Ovary (tissue), 10 donors: ENCODE results near the gene RNF152. TPM values are rescaled to one million over a fixed set of nuclear protein-coding genes. Genes with fewer than 3 reads are reported as not detected.

Experiments used
- DNase-seq, 5 donors: peaks; one replicate each; pipeline ENCODE4 v3.0.0-alpha.2; 2019 to 2020
- H3K27ac ChIP-seq, 2 donors: fragments of 200-600 bp; one replicate each; pipeline versions ENCODE4 v1.5.1 to v1.8.0; 2019 to 2022
- H3K27me3 ChIP-seq: fragments of 200-600 bp; one replicate; pipeline ENCODE4 v1.8.0; 2022
- H3K36me3 ChIP-seq: fragments of 200-600 bp; sonication (generic); one replicate; pipeline ENCODE4 v1.5.1; 2019
- H3K4me1 ChIP-seq: one replicate; pipeline ENCODE4 v1.8.1; 2013; ENCODE audit warnings: mild to moderate bottlenecking, moderate library complexity; ENCODE audit not compliant: insufficient read depth
- H3K4me3 ChIP-seq: fragments of 200-600 bp; sonication (generic); one replicate; pipeline ENCODE4 v1.5.1; 2017
- H3K9me3 ChIP-seq, 2 donors: fragments of 200-600 bp in 1 of 2; sonication (generic) in 1 of 2; one replicate each; pipeline versions ENCODE4 v1.5.1 to v1.8.1; 2013 to 2019; ENCODE audit warnings: mild to moderate bottlenecking in 1 of 2, moderate library complexity in 1 of 2
- CTCF ChIP-seq, 3 donors: fragments of 450-650 bp in 2 of 3; fragments of 200-600 bp in 1 of 3; IDR thresholded peaks; one replicate each; pipeline versions ENCODE4 v1.5.1 to v1.8.0; 2016 to 2022; ENCODE audit warnings: antibody characterized with exemption in 3 of 3, mild to moderate bottlenecking in 1 of 3
- EP300 ChIP-seq: sonication (generic); formaldehyde crosslinking; IDR thresholded peaks from one replicate; pipeline ENCODE4 v1.6.1; 2017; ENCODE audit warnings: antibody characterized with exemption
- POLR2A ChIP-seq: fragments of 450-650 bp; IDR thresholded peaks from one replicate; pipeline ENCODE4 v1.6.1; 2017; ENCODE audit warnings: antibody characterized with exemption, mild to moderate bottlenecking, moderate library complexity
- WGBS, 3 donors: extraction: QIAGEN DNeasy Blood & Tissue Kit in 1 of 3; methylation state at CpG; one replicate each; pipeline versions ENCODE4 v1.1.5 to v1.1.7; 2013 to 2017; 5-methylcytosine and 5-hydroxymethylcytosine counted together
- intact Hi-C, 4 donors: fragments of 100-400 bp; cut with DNase I; formaldehyde crosslinking; loops; one replicate each; pipeline versions ENCODE4 v1.11.0 to v1.15.1; 2022 to 2023
- long read RNA-seq, 3 donors: library from polyadenylated mRNA in 2 of 3; unstranded in 2 of 3; transcript quantifications; one replicate each; pipeline ENCODE4 v2.0.0 and lab custom pipeline, GENCODE V29; 2021 to 2026
- polyA plus RNA-seq, 2 donors: library from polyadenylated mRNA; stranded (reverse); fragments of 200-250 nt in 1 of 2; fragments of 350-450 nt in 1 of 2; fragmentation: Illumina TruSeq in 1 of 2; extraction: RNeasy Lipid Tissue Mini Kit (QIAGEN cat#74804) in 1 of 2; gene quantifications; one replicate each; pipeline ENCODE4 v1.2.3, GENCODE V29; 2013 to 2014
- total RNA-seq, 7 donors: library from RNA; depleted of rRNA in 2 of 7; stranded (reverse); fragments of >200 nt in 2 of 7; fragmentation: NEBNext Ultra II Directional in 3 of 7; extraction: Animal tissue kit (Norgen Biotek cat#: 25700) in 3 of 7; gene quantifications; one replicate each; pipeline versions ENCODE4 v1.1.0 to v1.2.4, GENCODE V29; 2016 to 2023
- donor health status: DM: no; HTN: no; CAD: no; lungs with moderate emphysema.
- donor health status: DM: no; HTN: no; CAD: no.
- donor health status: Bipolar disorder and iron deficiency.
- donor health status: DM: yes; HTN: yes; CAD: no.
- donor health status: DM: no; HTN: no; CAD: no.
- donor health status: DM: yes; HTN: yes; CAD: no.

Gene RNF152
- total RNA-seq (10 to 100 TPM in 3 of 7 donors, 1 to 10 TPM in 4; 4.2 to 31.6 (median 9.6) TPM), polyA plus RNA-seq (1 to 10 TPM; 2.6 to 4.9 TPM)
- long read RNA-seq, donor 1, partial matches to known transcripts: 0 of 1 reads
- long read RNA-seq, donor 1, other reads (novel, unspliced or antisense): 1 of 1 reads
- long read RNA-seq, donor 2: 0 reads
- long read RNA-seq, donor 3, partial matches to known transcripts: 0 of 4 reads
- long read RNA-seq, donor 3, other reads (novel, unspliced or antisense): 2 of 4 reads

GRCh38 chr18:61892683-61893308 is at the start of gene RNF152:
TSS of gene RNF152 (minus strand) at chr18:61893007. CDS start at chr18:61816463, 76,544 bp downstream.
- H3K36me3 ChIP-seq: no peaks in the 10 kb centered on the region
- no peaks in the 10 kb centered on the region for H3K9me3 ChIP-seq
- no peaks in the 10 kb centered on the region for H3K27me3 ChIP-seq
- peak within 1 kb of the TSS; percentile 56 to 66 for H3K27ac ChIP-seq
- TF ChIP-seq EP300 (no peak), POLR2A (no peak), CTCF (IDR thresholded peaks at IDR 0.05) (no peak)
- DNase-seq: peak; percentile 15 to 54 (median 43)
- intact Hi-C loops: loop anchor here in 3 of 4 donors (5.0 to 10.0 kb wide), 6 partner anchors 72 to 310 kb away; no protein-coding TSS in a partner anchor
- H3K4me1 ChIP-seq: no peaks in the 10 kb centered on the region
- H3K4me3 ChIP-seq: peak within 1 kb of the TSS; percentile 96
- WGBS, 3 donors: 5 to 6% (median 6%) methylated on average over 28 of the region's 28 CpGs

GRCh38 chr18:61941948-61942471 is 49.2 kb upstream of the RNF152 start:
- WGBS, 3 donors: 72 to 81% (median 74%) methylated on average over 1 of the region's 1 CpG
- Histone ChIP-seq H3K4me1 (no peaks in the 10 kb centered on the region), H3K27ac (no peak overlapping the region), H3K4me3 (no peak overlapping the region), H3K9me3 (no peaks in the 10 kb centered on the region), H3K36me3 (no peaks in the 10 kb centered on the region), H3K27me3 (no peaks in the 10 kb centered on the region)
- DNase-seq: no peak
- intact Hi-C loops: loop anchor here in 1 of 4 donors (2.0 kb wide), 1 partner anchor 21 kb away; no protein-coding TSS in a partner anchor
- TF ChIP-seq CTCF (IDR thresholded peaks at IDR 0.05): no peak
- no peak for TF ChIP-seq POLR2A
- no peak for TF ChIP-seq EP300

- Histone ChIP-seq H3K4me3 (no peak overlapping the region), H3K9me3 (no peaks in the 10 kb centered on the region), H3K36me3 (no peaks in the 10 kb centered on the region), H3K27ac (no peak overlapping the region), H3K4me1 (no peaks in the 10 kb centered on the region), H3K27me3 (no peaks in the 10 kb centered on the region)
- 86 to 92% (median 90%) methylated on average over 4 of the region's 4 CpGs for WGBS, 3 donors
- intact Hi-C loops: no loop called here
- TF ChIP-seq POLR2A (no peak), CTCF (IDR thresholded peaks at IDR 0.05) (no peak), EP300 (no peak)
- no peak for DNase-seq
Observed at GRCh38 chr18:61939046-61939674, 46.4 kb upstream of the RNF152 start.

GRCh38 chr18:61935362-61935761 is 42.6 kb upstream of the RNF152 start:
- DNase-seq: no peak
- no peaks in the 10 kb centered on the region for H3K27me3 ChIP-seq

More at GRCh38 chr18:61935362-61935761, 42.6 kb upstream of the RNF152 start:
- 73 to 82% (median 76%) methylated on average over 3 of the region's 3 CpGs for WGBS, 3 donors
- Histone ChIP-seq H3K9me3 (no peaks in the 10 kb centered on the region), H3K4me1 (no peaks in the 10 kb centered on the region), H3K36me3 (no peaks in the 10 kb centered on the region), H3K27ac (no peak overlapping the region), H3K4me3 (no peak overlapping the region)
- intact Hi-C loops: no loop called here
- TF ChIP-seq CTCF (IDR thresholded peaks at IDR 0.05): no peak
- no peak for TF ChIP-seq POLR2A
- TF ChIP-seq EP300: no peak
